CD4-positive, CD25-positive, alpha-beta regulatory T cell (primary cell): ENCODE measurements around the gene JAG1. TPM values are rescaled to one million over a fixed set of nuclear protein-coding genes. Genes with fewer than 3 reads are reported as not detected.

Source experiments
- ATAC-seq, 2 donors: fragments of 150-1000 bp; cut with Tn5 transposase; one replicate each; pipeline ENCODE4 v1.10.0; 2021; ENCODE audit warnings: low read depth in 2 of 2, moderate number of reproducible peaks in 2 of 2, moderate library complexity in 1 of 2
- DNase-seq, 3 donors: peaks; one replicate each; pipeline versions ENCODE4 v3.0.0 to v3.0.0-alpha.2; 2012 to 2022; ENCODE audit warnings: mixed read lengths in 1 of 3
- H3K27ac ChIP-seq: one replicate; pipeline ENCODE4 v1.7.0; 2013; ENCODE audit warnings: mild to moderate bottlenecking, low read length; ENCODE audit not compliant: insufficient read depth, poor library complexity, severe bottlenecking
- H3K27me3 ChIP-seq: one replicate; pipeline ENCODE4 v1.7.0; 2013; ENCODE audit warnings: low read length; ENCODE audit not compliant: control insufficient read depth, insufficient read depth
- H3K36me3 ChIP-seq: one replicate; pipeline ENCODE4 v1.7.0; 2013; ENCODE audit warnings: mild to moderate bottlenecking, low read length, moderate library complexity; ENCODE audit not compliant: control insufficient read depth, insufficient read depth
- H3K4me1 ChIP-seq: 2 replicates; pipeline ENCODE4 v1.7.0; 2013; ENCODE audit warnings: mild to moderate bottlenecking, low read length; ENCODE audit not compliant: insufficient read depth, control insufficient read depth, poor library complexity, severe bottlenecking
- H3K4me3 ChIP-seq: one replicate; pipeline ENCODE4 v1.7.0; 2013; ENCODE audit warnings: low read depth, mild to moderate bottlenecking, low read length, moderate library complexity
- H3K9me3 ChIP-seq, 2 experiments: 1 replicate in 1 of 2; 2 replicates in 1 of 2; pipeline ENCODE4 v1.7.0; 2013; ENCODE audit warnings: low read length in 2 of 2, mild to moderate bottlenecking in 1 of 2, moderate library complexity in 1 of 2; ENCODE audit not compliant: control insufficient read depth in 2 of 2
- H3K27ac Mint-ChIP-seq, 3 donors: one replicate each; pipeline ENCODE4 v1.8.0; 2020 to 2022; ENCODE audit warnings: mild to moderate bottlenecking in 3 of 3, mixed read lengths in 3 of 3, moderate library complexity in 2 of 3
- H3K27me3 Mint-ChIP-seq: one replicate; pipeline ENCODE4 v1.8.0; 2022; ENCODE audit warnings: mild to moderate bottlenecking, mixed read lengths
- H3K36me3 Mint-ChIP-seq: one replicate; pipeline ENCODE4 v1.8.0; 2020; ENCODE audit warnings: mixed read lengths
- H3K4me1 Mint-ChIP-seq, 4 donors: one replicate each; pipeline ENCODE4 v1.8.0; 2020 to 2022; ENCODE audit warnings: mixed read lengths in 4 of 4, mild to moderate bottlenecking in 1 of 4
- H3K4me3 Mint-ChIP-seq, 4 donors: one replicate each; pipeline ENCODE4 v1.8.0; 2020 to 2022; ENCODE audit warnings: mild to moderate bottlenecking in 4 of 4, mixed read lengths in 4 of 4, moderate library complexity in 3 of 4
- H3K9me3 Mint-ChIP-seq, 7 donors: one replicate each; pipeline ENCODE4 v1.8.0; 2020 to 2022; ENCODE audit warnings: mixed read lengths in 7 of 7, mild to moderate bottlenecking in 3 of 7, moderate library complexity in 2 of 7
- polyA plus RNA-seq, 4 donors: library from polyadenylated mRNA; unstranded; fragments of 300-500 nt; fragmentation: Illumina TruSeq; gene quantifications; one replicate each; pipeline ENCODE4 v1.2.3, GENCODE V29; 2021
- total RNA-seq: library from RNA; stranded (reverse); gene quantifications from one replicate; pipeline ENCODE4 v1.2.3, GENCODE V29; 2022

JAG1 gene
- total and polyA plus RNA-seq, 5 donors from 2014 or later: 0.03 to 0.30 (median 0.05) TPM; not detected in 1

- no peak for ATAC-seq
- no peak overlapping the region for H3K27ac ChIP-seq
- Mint-ChIP-seq H3K4me3 (no peak overlapping the region), H3K4me1 (peaks cover 0 to 20% (median 0%) of the 10 kb centered on the region in 4 donors), H3K27me3 (peaks cover 64% of the 10 kb centered on the region), H3K27ac (no peak overlapping the region), H3K36me3 (no peaks in the 10 kb centered on the region), H3K9me3 (peaks cover 0 to 2% (median 0%) of the 10 kb centered on the region in 7 donors)
- H3K9me3 ChIP-seq: no peaks in the 10 kb centered on the region
- H3K27me3 ChIP-seq: peaks cover 16% of the 10 kb centered on the region
- DNase-seq: no peak
- H3K4me1 ChIP-seq: peaks cover 33% of the 10 kb centered on the region
- H3K36me3 ChIP-seq: no peaks in the 10 kb centered on the region
- H3K4me3 ChIP-seq: no peak overlapping the region
Measured at GRCh38 chr20:10676518-10676917, 2.7 kb upstream of the JAG1 start.

DNA sequence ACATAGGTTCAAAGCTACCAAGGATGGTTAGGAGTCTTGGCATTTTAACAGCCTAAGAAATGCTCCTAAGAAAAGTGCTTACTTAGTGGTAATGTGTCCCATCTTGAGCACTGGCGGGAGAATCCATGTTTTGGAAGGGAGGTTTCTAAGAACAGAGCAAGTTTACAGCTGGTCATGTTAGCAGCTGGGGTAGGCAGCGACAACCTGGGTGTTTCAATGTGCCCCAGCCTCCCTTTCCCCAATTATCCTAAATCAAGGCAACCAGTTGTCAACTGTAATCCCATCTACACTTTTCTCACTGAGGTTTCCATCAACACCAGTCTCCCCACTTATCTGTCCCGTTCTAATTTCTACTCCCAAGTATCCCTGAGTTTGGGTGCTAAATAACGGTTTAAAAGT is 1.6 kb upstream of the JAG1 start:
- Mint-ChIP-seq H3K4me1 (peaks cover 0 to 30% (median 0%) of the 10 kb centered on the region in 4 donors), H3K9me3 (peaks cover 0 to 2% (median 0%) of the 10 kb centered on the region in 7 donors), H3K27me3 (peaks cover 66% of the 10 kb centered on the region), H3K36me3 (no peaks in the 10 kb centered on the region), H3K27ac (no peak overlapping the region), H3K4me3 (peak overlapping the region; percentile 57 to 88 (median 68))
- ATAC-seq (no peak), DNase-seq (no peak)
- Histone ChIP-seq H3K9me3 (no peaks in the 10 kb centered on the region), H3K27ac (no peak overlapping the region), H3K4me1 (peaks cover 35% of the 10 kb centered on the region), H3K36me3 (no peaks in the 10 kb centered on the region), H3K27me3 (peaks cover 20% of the 10 kb centered on the region), H3K4me3 (no peak overlapping the region)

- ATAC-seq (no peak), DNase-seq (peak in 1 of 3 donors; percentile 42)
- H3K36me3 Mint-ChIP-seq: no peaks in the 10 kb centered on the region
- H3K27ac ChIP-seq: no peak overlapping the region
- peak overlapping the region; percentile 57 to 88 (median 68) for H3K4me3 Mint-ChIP-seq
- H3K4me1 ChIP-seq: peaks cover 35% of the 10 kb centered on the region
- H3K4me1 Mint-ChIP-seq: peaks cover 0 to 32% (median 0%) of the 10 kb centered on the region in 4 donors
- H3K27me3 Mint-ChIP-seq: peaks cover 71% of the 10 kb centered on the region
- H3K9me3 ChIP-seq: no peaks in the 10 kb centered on the region
- no peaks in the 10 kb centered on the region for H3K36me3 ChIP-seq
- peaks cover 23% of the 10 kb centered on the region for H3K27me3 ChIP-seq
- H3K27ac Mint-ChIP-seq: no peak overlapping the region
- H3K4me3 ChIP-seq: no peak overlapping the region
- H3K9me3 Mint-ChIP-seq: peaks cover 0 to 2% (median 0%) of the 10 kb centered on the region in 7 donors
Measured at GRCh38 chr20:10674684-10675449, 1.1 kb upstream of the JAG1 start.

DNA sequence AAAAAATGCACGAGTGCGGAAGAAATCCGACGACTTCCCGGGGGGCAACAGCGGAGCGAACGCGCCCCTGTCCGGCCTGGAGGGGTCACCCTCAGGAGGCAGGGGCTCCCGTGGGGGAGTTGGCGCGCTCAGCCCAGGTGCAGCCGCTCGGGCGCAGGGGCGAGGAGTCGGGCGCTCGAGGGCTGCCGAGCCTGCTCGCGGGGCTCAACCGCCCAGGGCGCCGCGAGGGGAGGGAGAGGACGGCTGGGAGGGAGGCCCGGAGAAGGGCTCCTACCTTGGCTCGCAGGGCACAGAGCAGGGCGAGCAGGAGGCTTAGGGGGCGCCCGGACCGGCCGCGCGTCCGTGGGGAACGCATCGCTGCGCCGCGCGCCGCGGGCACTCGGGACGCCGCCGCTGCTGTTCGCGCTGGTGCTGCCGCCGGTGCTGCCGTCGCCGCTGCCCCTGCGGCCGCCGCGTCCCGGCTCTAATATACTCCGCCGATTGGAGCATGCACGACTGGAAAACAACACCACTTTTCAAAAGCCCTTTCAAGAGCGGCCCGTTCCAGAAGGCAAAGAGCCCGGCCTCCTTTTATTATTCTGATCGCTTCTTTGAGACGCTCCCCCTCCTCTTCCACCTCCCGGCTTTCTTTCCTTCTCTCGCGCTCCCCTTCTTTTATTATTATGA is 490 bp downstream of the JAG1 start:
- Mint-ChIP-seq H3K4me3 (peak overlapping the region; percentile 56 to 93 (median 77)), H3K27me3 (peaks cover 66% of the 10 kb centered on the region), H3K9me3 (peaks cover 0 to 2% (median 0%) of the 10 kb centered on the region in 7 donors), H3K4me1 (peaks cover 0 to 32% (median 0%) of the 10 kb centered on the region in 4 donors), H3K27ac (no peak overlapping the region), H3K36me3 (no peaks in the 10 kb centered on the region)
- H3K4me3 ChIP-seq: no peak overlapping the region
- peak in 1 of 3 donors; percentile 14 for DNase-seq
- H3K27me3 ChIP-seq: peaks cover 25% of the 10 kb centered on the region
- H3K9me3 ChIP-seq: no peaks in the 10 kb centered on the region
- H3K4me1 ChIP-seq: peaks cover 35% of the 10 kb centered on the region
- no peak for ATAC-seq
- no peak overlapping the region for H3K27ac ChIP-seq
- no peaks in the 10 kb centered on the region for H3K36me3 ChIP-seq

- Histone ChIP-seq H3K4me3 (no peak overlapping the region), H3K4me1 (peaks cover 35% of the 10 kb centered on the region), H3K36me3 (no peaks in the 10 kb centered on the region), H3K27ac (no peak overlapping the region), H3K27me3 (peaks cover 25% of the 10 kb centered on the region), H3K9me3 (no peaks in the 10 kb centered on the region)
- Mint-ChIP-seq H3K27ac (no peak overlapping the region), H3K9me3 (no peaks in the 10 kb centered on the region), H3K4me3 (peak overlapping the region; percentile 56 to 93 (median 74)), H3K36me3 (no peaks in the 10 kb centered on the region), H3K27me3 (peaks cover 66% of the 10 kb centered on the region), H3K4me1 (peaks cover 0 to 32% (median 0%) of the 10 kb centered on the region in 4 donors)
- ATAC-seq: peak in 1 of 2 donors; percentile 9
- DNase-seq: peak in 1 of 3 donors; percentile 38
Measured at GRCh38 chr20:10672624-10673127, 1.1 kb downstream of the JAG1 start.

GRCh38 chr20:10671919-10672623 is 1.7 kb downstream of the JAG1 start:
- peaks cover 65% of the 10 kb centered on the region for H3K27me3 Mint-ChIP-seq

GRCh38 chr20:10671221-10671918 is 2.4 kb downstream of the JAG1 start:
- peak overlapping the region in 1 of 3 donors; percentile 6 for H3K27ac Mint-ChIP-seq
- Histone ChIP-seq H3K27ac (no peak overlapping the region), H3K4me3 (no peak overlapping the region), H3K36me3 (no peaks in the 10 kb centered on the region), H3K9me3 (no peaks in the 10 kb centered on the region), H3K4me1 (peaks cover 35% of the 10 kb centered on the region), H3K27me3 (peaks cover 21% of the 10 kb centered on the region)
- no peaks in the 10 kb centered on the region for H3K36me3 Mint-ChIP-seq
- H3K4me1 Mint-ChIP-seq: peaks cover 0 to 32% (median 0%) of the 10 kb centered on the region in 4 donors
- peaks cover 58% of the 10 kb centered on the region for H3K27me3 Mint-ChIP-seq
- H3K4me3 Mint-ChIP-seq: peak overlapping the region in 2 of 4 donors; percentile 11 to 44
- DNase-seq (peak in 1 of 3 donors; percentile 35), ATAC-seq (peak; percentile 30 to 33)
- no peaks in the 10 kb centered on the region for H3K9me3 Mint-ChIP-seq

More at GRCh38 chr20:10671919-10672623, 1.7 kb downstream of the JAG1 start:
- Histone ChIP-seq H3K4me3 (no peak overlapping the region), H3K27ac (no peak overlapping the region), H3K9me3 (no peaks in the 10 kb centered on the region), H3K36me3 (no peaks in the 10 kb centered on the region), H3K4me1 (peaks cover 35% of the 10 kb centered on the region), H3K27me3 (peaks cover 25% of the 10 kb centered on the region)
- H3K27ac Mint-ChIP-seq: no peak overlapping the region
- H3K9me3 Mint-ChIP-seq: no peaks in the 10 kb centered on the region
- peak in 1 of 3 donors; percentile 9 for DNase-seq
- no peaks in the 10 kb centered on the region for H3K36me3 Mint-ChIP-seq
- peaks cover 0 to 32% (median 0%) of the 10 kb centered on the region in 4 donors for H3K4me1 Mint-ChIP-seq
- no peak for ATAC-seq
- peak overlapping the region; percentile 56 to 93 (median 74) for H3K4me3 Mint-ChIP-seq
